VCaP (cell line): ENCODE results near the gene TTLL6.

Source experiments
- H3K27ac ChIP-seq: fragments of 450-650 bp; 2 replicates; pipeline ENCODE4 v1.5.1; 2017
- CTCF ChIP-seq: fragments of 450-650 bp; conservative IDR thresholded peaks from 2 replicates; pipeline ENCODE4 v1.5.1; 2017; ENCODE audit warnings: mild to moderate bottlenecking, moderate library complexity

TTLL6 gene

GRCh38 chr17:48723423-48724250 is 93.4 kb downstream of the TTLL6 start:
- TF ChIP-seq CTCF, result no peak

GRCh38 chr17:48722915-48723422 is 94.1 kb downstream of the TTLL6 start, which contains the start of gene PRAC2:
Gene PRAC2 (plus strand): TSS chr17:48723185. CDS start chr17:48724411, 1,226 bp downstream.
- peak within 1 kb of the TSS; percentile 100 for H3K27ac ChIP-seq
- no peak for TF ChIP-seq CTCF

More at GRCh38 chr17:48723423-48724250, 93.4 kb downstream of the TTLL6 start:
- peak overlapping the region; percentile 100 for H3K27ac ChIP-seq

GRCh38 chr17:48722201-48722907 is 94.7 kb downstream of the TTLL6 start, which contains the start of gene PRAC1:
Gene PRAC1 (minus strand): TSS chr17:48722518. CDS start chr17:48722392, 126 bp downstream.
- peak within 1 kb of the TSS; percentile 100 for H3K27ac ChIP-seq

GRCh38 chr17:48721009-48721402 is 96.0 kb downstream of the TTLL6 start:
- TF ChIP-seq CTCF, result no peak
- H3K27ac ChIP-seq, result peak overlapping the region; percentile 100

More at GRCh38 chr17:48722201-48722907, 94.7 kb downstream of the TTLL6 start, which contains the start of gene PRAC1:
- TF ChIP-seq CTCF, result no peak

GRCh38 chr17:48720266-48721008 is 96.6 kb downstream of the TTLL6 start:
- 0 out of 2 replicates have a peak, but pooled peaks have one; percentile 8 for TF ChIP-seq CTCF
- peak overlapping the region; percentile 100 for H3K27ac ChIP-seq

- no peak for TF ChIP-seq CTCF
- H3K27ac ChIP-seq, result peak overlapping the region; percentile 100
Measured at GRCh38 chr17:48719642-48720265, 97.3 kb downstream of the TTLL6 start.
